K562 (cell line): ENCODE measurements around the gene AFF3. TPM values are rescaled to one million over a fixed set of nuclear protein-coding genes. Genes with fewer than 3 reads are reported as not detected.

Experiments
- ATAC-seq: fragments of 200-7000 bp; cut with Tn5 transposase; 3 replicates; pipeline ENCODE4 v1.9.1; 2020; ENCODE audit warnings: moderate library complexity
- BruUV-seq: library from RNA; stranded (reverse); fragments of 400-500 nt; replicated peaks from 2 replicates; lab custom pipeline; 2021; lab: Mats Ljungman, UMichigan
- CTCF ChIA-PET: fragments of 300-600 bp; formaldehyde crosslinking; extraction: SDS; loops from one replicate; lab custom pipeline; 2021; ENCODE audit warnings: low intra/inter-chr PET ratio; lab: Yijun Ruan, JAX
- POLR2A ChIA-PET: fragments of 300-600, 350-650 bp; sonication (Branson Sonifier 250); formaldehyde crosslinking; extraction: SDS; loops from one replicate; lab custom pipeline; 2021; ENCODE audit warnings: antibody characterized with exemption, inconsistent platforms; lab: Yijun Ruan, JAX
- DNase-seq, 4 experiments: peaks; one replicate each; pipeline versions ENCODE4 v3.0.0 to v3.0.0-alpha.2; 2011 to 2018; ENCODE audit warnings: low spot score in 3 of 4, mixed read lengths in 3 of 4; ENCODE audit errors: extremely low read depth in 1 of 4
- FAIRE-seq: peaks from 2 replicates; lab custom pipeline; 2011; peaks lifted over from hg19 to GRCh38; lab: Jason Lieb, UNC
- H2AFZ ChIP-seq: 2 replicates; pipeline ENCODE4 v1.6.0; 2011; ENCODE audit warnings: low read depth, low read length, control low read depth, inconsistent platforms
- H3K27ac ChIP-seq: fragments of 200-600 bp; 3 replicates; pipeline ENCODE4 v1.8.0; 2011; ENCODE audit warnings: low read depth, mild to moderate bottlenecking, control low read depth, inconsistent platforms, low read length, moderate library complexity, mixed read lengths; ENCODE audit errors: extremely low read depth
- H3K27me3 ChIP-seq, 2 experiments: fragments of 300-600 bp in 1 of 2; 2 replicates in 1 of 2; 3 replicates in 1 of 2; pipeline versions ENCODE4 v1.6.0 to v1.8.0; 2011; ENCODE audit warnings: inconsistent platforms in 2 of 2, low read length in 2 of 2, mild to moderate bottlenecking in 1 of 2, mixed read lengths in 1 of 2, moderate library complexity in 1 of 2; ENCODE audit not compliant: control insufficient read depth in 2 of 2, insufficient read depth in 2 of 2
- H3K36me3 ChIP-seq: fragments of 300-600 bp; 3 replicates; pipeline ENCODE4 v1.8.0; 2011; ENCODE audit warnings: mild to moderate bottlenecking, low read length, inconsistent platforms; ENCODE audit not compliant: control insufficient read depth, insufficient read depth
- H3K4me1 ChIP-seq, 2 experiments: fragments of 200-600 bp in 1 of 2; replicated peaks in 1 of 2; 2 replicates in 1 of 2; 3 replicates in 1 of 2; pipeline versions ENCODE4 v1.5.1 to v1.8.0; 2011; ENCODE audit warnings: inconsistent platforms in 2 of 2, low read length in 2 of 2, mild to moderate bottlenecking in 1 of 2, mixed read lengths in 1 of 2, moderate library complexity in 1 of 2; ENCODE audit not compliant: control insufficient read depth in 2 of 2, insufficient read depth in 2 of 2
- H3K4me2 ChIP-seq: 2 replicates; pipeline ENCODE4 v1.6.1; 2011; ENCODE audit warnings: low read length, control low read depth, inconsistent platforms, mixed read lengths; ENCODE audit not compliant: insufficient read depth
- H3K4me3 ChIP-seq: fragments of 200-600 bp; sonication (generic), shearing (Covaris generic); 2 replicates; pipeline ENCODE4 v1.5.1; 2016; ENCODE audit warnings: control low read depth, inconsistent platforms
- H3K79me2 ChIP-seq: fragments of 200-600 bp; 3 replicates; pipeline ENCODE4 v1.8.0; 2011; ENCODE audit warnings: low read length, inconsistent platforms; ENCODE audit not compliant: control insufficient read depth, insufficient read depth
- H3K9ac ChIP-seq, 2 experiments: 2 replicates each; pipeline versions ENCODE4 v1.6.0 to v1.6.1; 2011; ENCODE audit warnings: low read depth in 2 of 2, low read length in 2 of 2, control low read depth in 1 of 2, inconsistent platforms in 1 of 2, mild to moderate bottlenecking in 1 of 2, mixed read lengths in 1 of 2; ENCODE audit not compliant: insufficient read depth in 1 of 2
- H3K9me1 ChIP-seq: one replicate; pipeline ENCODE4 v1.6.0; 2011; ENCODE audit warnings: inconsistent platforms, mild to moderate bottlenecking, low read length, moderate library complexity; ENCODE audit not compliant: control insufficient read depth, insufficient read depth
- H3K9me3 ChIP-seq: replicated peaks from 2 replicates; pipeline ENCODE4 v1.5.1; 2011; ENCODE audit warnings: low read depth, low read length, inconsistent platforms; ENCODE audit not compliant: control insufficient read depth, insufficient read depth
- H4K20me1 ChIP-seq: replicated peaks from 2 replicates; pipeline ENCODE4 v1.6.1; 2011; ENCODE audit warnings: low read length, inconsistent platforms, mixed read lengths; ENCODE audit not compliant: control insufficient read depth, insufficient read depth
- ARNT ChIP-seq, 2 experiments: fragments of 450-650 bp; IDR thresholded peaks; 2 replicates each; pipeline ENCODE4 v1.6.1; 2016; ENCODE audit warnings: mild to moderate bottlenecking in 1 of 2
- BHLHE40 ChIP-seq: IDR thresholded peaks from 2 replicates; pipeline ENCODE4 v1.6.1; 2011; ENCODE audit warnings: low read length, improper control_type of control experiment
- ETV1 ChIP-seq: fragments of 450-650 bp; conservative IDR thresholded peaks from 2 replicates; pipeline ENCODE4 v1.6.1; 2016; ENCODE audit warnings: missing genetic modification characterization, control low read depth, low read depth, missing compliant biosample characterization
- HDAC8 ChIP-seq: fragments of 450-650 bp; IDR thresholded peaks from 2 replicates; pipeline ENCODE4 v1.6.1; 2016; ENCODE audit warnings: mild to moderate bottlenecking, missing genetic modification characterization, moderate library complexity, missing compliant biosample characterization
- HINFP ChIP-seq: fragments of 450-650 bp; conservative IDR thresholded peaks from 2 replicates; pipeline ENCODE4 v1.6.1; 2016; ENCODE audit warnings: missing genetic modification characterization, low read depth, mild to moderate bottlenecking, control low read depth, missing compliant biosample characterization
- KDM5B ChIP-seq: fragments of 200-600 bp; sonication (generic); IDR thresholded peaks from 2 replicates; pipeline ENCODE4 v1.6.1; 2012; ENCODE audit warnings: low read depth, mild to moderate bottlenecking, moderate library complexity, low read length, control low read depth, inconsistent platforms; ENCODE audit not compliant: insufficient replicate concordance
- MECOM ChIP-seq: fragments of 250-450 bp; sonication (Bioruptor Pico); IDR thresholded peaks from 2 replicates; pipeline ENCODE4 v1.8.0; 2022; ENCODE audit warnings: inconsistent platforms
- MLX ChIP-seq, 2 experiments: fragments of 450-650 bp in 1 of 2; sonication (generic) in 1 of 2; formaldehyde crosslinking; conservative IDR thresholded peaks; 2 replicates each; pipeline versions ENCODE4 v1.4.0 to v1.8.1; 2020 to 2022; ENCODE audit warnings: mild to moderate bottlenecking in 1 of 2, missing genetic modification reagents in 1 of 2
- MYBL2 ChIP-seq, 2 experiments: fragments of 450-650 bp in 1 of 2; sonication (generic) in 1 of 2; formaldehyde crosslinking in 1 of 2; IDR thresholded peaks; 2 replicates each; pipeline versions ENCODE4 v1.6.1 to v1.8.1; 2017 to 2022; ENCODE audit warnings: borderline replicate concordance in 1 of 2, inconsistent platforms in 1 of 2, low read depth in 1 of 2, mild to moderate bottlenecking in 1 of 2, missing genetic modification reagents in 1 of 2, moderate library complexity in 1 of 2
- SOX6 ChIP-seq: fragments of 450-650 bp; IDR thresholded peaks from 2 replicates; pipeline ENCODE4 v1.6.1; 2014; ENCODE audit warnings: mild to moderate bottlenecking
- ZFP30 ChIP-seq: fragments of 250-450 bp; sonication (Bioruptor Pico); IDR thresholded peaks from 2 replicates; pipeline ENCODE4 v1.8.0; 2022; ENCODE audit warnings: moderate library complexity, mild to moderate bottlenecking, inconsistent platforms, borderline replicate concordance
- ZNF280B ChIP-seq: fragments of 250-450 bp; sonication (Bioruptor Pico); IDR thresholded peaks from 2 replicates; pipeline ENCODE4 v1.5.1; 2021; ENCODE audit warnings: mild to moderate bottlenecking
- ZNF324 ChIP-seq: fragments of 250-450 bp; sonication (Bioruptor Pico); IDR thresholded peaks from 2 replicates; pipeline ENCODE4 v1.4.0; 2020; ENCODE audit warnings: mild to moderate bottlenecking
- ZNF41 ChIP-seq: fragments of 250-450 bp; sonication (Bioruptor Pico); conservative IDR thresholded peaks from 2 replicates; pipeline ENCODE4 v1.4.0; 2020; ENCODE audit warnings: mild to moderate bottlenecking
- ZNF668 ChIP-seq: fragments of 250-450 bp; sonication (Bioruptor Pico); IDR thresholded peaks from 2 replicates; pipeline ENCODE4 v1.8.0; 2022; ENCODE audit warnings: mild to moderate bottlenecking, inconsistent platforms
- ZNF695 ChIP-seq: fragments of 450-650 bp; formaldehyde crosslinking; IDR thresholded peaks from 2 replicates; pipeline ENCODE4 v1.4.0; 2020; ENCODE audit warnings: mild to moderate bottlenecking, moderate library complexity
- in situ Hi-C: fragments of 300-500 bp; cut with MboI; formaldehyde crosslinking; loops from 4 replicates; pipeline ENCODE4 v1.15.0; 2018; ENCODE audit warnings: inconsistent platforms, mixed read lengths
- intact Hi-C: fragments of 100-400 bp; cut with micrococcal nuclease; formaldehyde crosslinking; loops from 2 replicates; pipeline ENCODE4 v1.14.2; 2022
- polyA plus RNA-seq, 8 experiments: library from polyadenylated mRNA; depleted of rRNA in 4 of 8; stranded (reverse) in 5 of 8; unstranded in 3 of 8; fragments of >200 nt; fragmentation: Nextera tagmentation in 2 of 8; fragmentation: Illumina TruSeq in 1 of 8; extraction: Ambion mirVana in 2 of 8; extraction: Trizol in 1 of 8; gene quantifications; 2 replicates each; pipeline versions ENCODE4 v1.2.1 to v1.2.3, GENCODE V29; 2011 to 2014; ENCODE audit warnings: inconsistent platforms in 1 of 8, missing spikeins in 1 of 8
- total RNA-seq, 7 experiments: library from RNA; depleted of rRNA in 6 of 7; stranded (reverse); fragments of >200 nt in 6 of 7; fragmentation: Illumina TruSeq in 2 of 7; extraction: Trizol in 2 of 7; gene quantifications; 2 replicates each; pipeline versions ENCODE4 v1.2.1 to v1.2.3, GENCODE V29; 2011 to 2021; ENCODE audit warnings: low replicate concordance in 1 of 7

AFF3 gene
- total and polyA plus RNA-seq, 9 of the 15 experiments (the other 6 are each of a cell fraction or from before 2014, with no cell fraction given): 0.02 to 0.11 TPM; not detected in 7

- H3K4me1 ChIP-seq: no peaks in the 10 kb centered on the region
- no peak overlapping the region for H2AFZ ChIP-seq
- H3K36me3 ChIP-seq: no peaks in the 10 kb centered on the region
- no peak overlapping the region for H3K27ac ChIP-seq
- H3K4me3 ChIP-seq: no peak overlapping the region
- ATAC-seq: no peak
- CTCF ChIA-PET: no interaction called here
- no peak overlapping the region for H3K4me2 ChIP-seq
- H3K9me1 ChIP-seq: no peaks in the 10 kb centered on the region
- DNase-seq: no peak
- peaks cover 7 to 27% of the 10 kb centered on the region in 2 experiments for H3K27me3 ChIP-seq
- FAIRE-seq: no peak
- H3K9ac ChIP-seq: no peak overlapping the region
- no TSS peak for BruUV-seq
- in situ Hi-C loops: no loop called here
- intact Hi-C loops: no loop called here
- H4K20me1 ChIP-seq: no peaks in the 10 kb centered on the region
- TF ChIP-seq ZNF668 (CRISPR knock-in tag) (no peak), MYBL2 (IDR thresholded peaks at IDR 0.05; ENCODE audit: low read depth) (no peak), MYBL2 (CRISPR knock-in tag; IDR thresholded peaks at IDR 0.05; ENCODE audit: borderline replicate concordance) (no peak), MLX (CRISPR knock-in tag; conservative IDR thresholded peaks at IDR 0.05) (no peak), KDM5B (no peak), ARNT (IDR thresholded peaks at IDR 0.05) (no peak), HINFP (no peak), ETV1 (tag) (no peak), ZNF324 (CRISPR knock-in tag) (no peak), HDAC8 (no peak), SOX6 (no peak), ZNF695 (CRISPR knock-in tag) (no peak), BHLHE40 (no peak), ZNF41 (CRISPR knock-in tag) (no peak), MECOM (CRISPR knock-in tag) (no peak), ZFP30 (no peak), ZNF280B (CRISPR knock-in tag) (no peak)
- no peaks in the 10 kb centered on the region for H3K79me2 ChIP-seq
- no peaks in the 10 kb centered on the region for H3K9me3 ChIP-seq
- POLR2A ChIA-PET: no interaction called here
Measured at GRCh38 chr2:99679518-99679917, 462.9 kb downstream of the AFF3 start.
